ENCODE results near the gene RNF5. TPM values are rescaled to one million over a fixed set of nuclear protein-coding genes. Genes with fewer than 3 reads are reported as not detected.
A peak's percentile ranks its signal among the peaks of the same experiment; 100 is the strongest.

The RNF5 gene
- total RNA-seq, 1 donor from 2014 or later, result 60.4 TPM

- Mint-ChIP-seq H3K4me3 (no peak overlapping the region), H3K36me3 (ENCODE audit: low read depth) (peaks cover 15% of the 10 kb centered on the region), H3K27ac (no peak overlapping the region), H3K4me1 (ENCODE audit: low read depth) (peaks cover 29% of the 10 kb centered on the region), H3K27me3 (ENCODE audit: insufficient read depth) (peaks cover 18% of the 10 kb centered on the region), H3K9me3 (no peaks in the 10 kb centered on the region)
- no peak for DNase-seq (ENCODE audit: low spot score)
- intact Hi-C loops (cut with micrococcal nuclease), result no loop called here
Measured at GRCh38 chr6:32156891-32157290, 21.3 kb upstream of the RNF5 start.

- Mint-ChIP-seq H3K27me3 (ENCODE audit: insufficient read depth) (peaks cover 7% of the 10 kb centered on the region), H3K27ac (no peak overlapping the region), H3K36me3 (ENCODE audit: low read depth) (peaks cover 15% of the 10 kb centered on the region), H3K9me3 (no peaks in the 10 kb centered on the region), H3K4me3 (no peak overlapping the region), H3K4me1 (ENCODE audit: low read depth) (peaks cover 22% of the 10 kb centered on the region)
- intact Hi-C loops (cut with micrococcal nuclease), result no loop called here
- DNase-seq (ENCODE audit: low spot score), result no peak
Measured at GRCh38 chr6:32158052-32158451, 20.2 kb upstream of the RNF5 start.

GRCh38 chr6:32163559-32164258 is 14.5 kb upstream of the RNF5 start:
- no peaks in the 10 kb centered on the region for H3K27me3 Mint-ChIP-seq (ENCODE audit: insufficient read depth)
- H3K36me3 Mint-ChIP-seq (ENCODE audit: low read depth), result peaks cover 4% of the 10 kb centered on the region
- intact Hi-C loops (cut with micrococcal nuclease), result no loop called here
- no peaks in the 10 kb centered on the region for H3K9me3 Mint-ChIP-seq
- H3K27ac Mint-ChIP-seq, result no peak overlapping the region
- no peaks in the 10 kb centered on the region for H3K4me1 Mint-ChIP-seq (ENCODE audit: low read depth)
- no peak overlapping the region for H3K4me3 Mint-ChIP-seq
- no peak for DNase-seq (ENCODE audit: low spot score)

- no peak within 1 kb of the TSS for H3K4me3 Mint-ChIP-seq
- H3K27ac Mint-ChIP-seq, result peak within 1 kb of the TSS; percentile 10
- no peaks in the 10 kb centered on the region for H3K4me1 Mint-ChIP-seq (ENCODE audit: low read depth)
- no peak for DNase-seq (ENCODE audit: low spot score)
- no peaks in the 10 kb centered on the region for H3K27me3 Mint-ChIP-seq (ENCODE audit: insufficient read depth)
- H3K9me3 Mint-ChIP-seq, result no peaks in the 10 kb centered on the region
- H3K36me3 Mint-ChIP-seq (ENCODE audit: low read depth), result peaks cover 7% of the 10 kb centered on the region
- intact Hi-C loops (cut with micrococcal nuclease), result no loop called here
Measured at GRCh38 chr6:32164295-32164694, 13.9 kb upstream of the RNF5 start, which contains the start of gene EGFL8. TSS of gene EGFL8 (plus strand) at chr6:32164595. CDS start at chr6:32166166, 1,571 bp downstream.

GRCh38 chr6:32166411-32167061 is 11.7 kb upstream of the RNF5 start:
- intact Hi-C loops (cut with micrococcal nuclease), result no loop called here
- Mint-ChIP-seq H3K9me3 (no peaks in the 10 kb centered on the region), H3K4me3 (no peak overlapping the region), H3K4me1 (ENCODE audit: low read depth) (no peaks in the 10 kb centered on the region), H3K36me3 (ENCODE audit: low read depth) (peaks cover 17% of the 10 kb centered on the region), H3K27me3 (ENCODE audit: insufficient read depth) (no peaks in the 10 kb centered on the region), H3K27ac (no peak overlapping the region)
- no peak for DNase-seq (ENCODE audit: low spot score)

GRCh38 chr6:32167154-32167760 is 10.9 kb upstream of the RNF5 start:
- Mint-ChIP-seq H3K36me3 (ENCODE audit: low read depth) (peaks cover 17% of the 10 kb centered on the region), H3K27me3 (ENCODE audit: insufficient read depth) (no peaks in the 10 kb centered on the region), H3K9me3 (no peaks in the 10 kb centered on the region), H3K4me3 (no peak overlapping the region), H3K4me1 (ENCODE audit: low read depth) (no peaks in the 10 kb centered on the region), H3K27ac (no peak overlapping the region)
- intact Hi-C loops (cut with micrococcal nuclease), result no loop called here
- no peak for DNase-seq (ENCODE audit: low spot score)

- H3K4me3 Mint-ChIP-seq, result no peak overlapping the region
- intact Hi-C loops (cut with micrococcal nuclease), result no loop called here
- no peak for DNase-seq (ENCODE audit: low spot score)
- peaks cover 17% of the 10 kb centered on the region for H3K36me3 Mint-ChIP-seq (ENCODE audit: low read depth)
- H3K4me1 Mint-ChIP-seq (ENCODE audit: low read depth), result peaks cover 5% of the 10 kb centered on the region
- no peak overlapping the region for H3K27ac Mint-ChIP-seq
- no peaks in the 10 kb centered on the region for H3K27me3 Mint-ChIP-seq (ENCODE audit: insufficient read depth)
- H3K9me3 Mint-ChIP-seq, result no peaks in the 10 kb centered on the region
Measured at GRCh38 chr6:32167761-32168262, 10.4 kb upstream of the RNF5 start.

- H3K9me3 Mint-ChIP-seq, result no peaks in the 10 kb centered on the region
- H3K4me1 Mint-ChIP-seq (ENCODE audit: low read depth), result peaks cover 10% of the 10 kb centered on the region
- intact Hi-C loops (cut with micrococcal nuclease), result no loop called here
- H3K27ac Mint-ChIP-seq, result no peak overlapping the region
- H3K36me3 Mint-ChIP-seq (ENCODE audit: low read depth), result peaks cover 17% of the 10 kb centered on the region
- no peaks in the 10 kb centered on the region for H3K27me3 Mint-ChIP-seq (ENCODE audit: insufficient read depth)
- H3K4me3 Mint-ChIP-seq, result no peak overlapping the region
- no peak for DNase-seq (ENCODE audit: low spot score)
Measured at GRCh38 chr6:32168350-32168749, 9.9 kb upstream of the RNF5 start.

GRCh38 chr6:32168807-32169591 is 9.2 kb upstream of the RNF5 start:
- H3K36me3 Mint-ChIP-seq (ENCODE audit: low read depth), result peaks cover 17% of the 10 kb centered on the region
- H3K4me1 Mint-ChIP-seq (ENCODE audit: low read depth), result peaks cover 17% of the 10 kb centered on the region
- H3K27ac Mint-ChIP-seq, result no peak overlapping the region
- H3K9me3 Mint-ChIP-seq, result no peaks in the 10 kb centered on the region
- intact Hi-C loops (cut with micrococcal nuclease), result no loop called here
- DNase-seq (ENCODE audit: low spot score), result no peak
- no peak overlapping the region for H3K4me3 Mint-ChIP-seq
- no peaks in the 10 kb centered on the region for H3K27me3 Mint-ChIP-seq (ENCODE audit: insufficient read depth)

GRCh38 chr6:32170294-32170693 is 7.9 kb upstream of the RNF5 start:
- Mint-ChIP-seq H3K4me3 (no peak overlapping the region), H3K27ac (no peak overlapping the region), H3K9me3 (no peaks in the 10 kb centered on the region), H3K4me1 (ENCODE audit: low read depth) (peaks cover 21% of the 10 kb centered on the region), H3K36me3 (ENCODE audit: low read depth) (peaks cover 17% of the 10 kb centered on the region), H3K27me3 (ENCODE audit: insufficient read depth) (no peaks in the 10 kb centered on the region)
- DNase-seq (ENCODE audit: low spot score), result no peak
- intact Hi-C loops (cut with micrococcal nuclease), result loop anchor here (10.0 kb wide), 1 partner anchor 1245 kb away; the partner anchor contains the start of genes CUTA and PHF1

GRCh38 chr6:32171234-32171633 is 7.0 kb upstream of the RNF5 start:
- intact Hi-C loops (cut with micrococcal nuclease), result loop anchor here (10.0 kb wide), 1 partner anchor 1244 kb away; the partner anchor contains the start of genes CUTA and PHF1
- H3K9me3 Mint-ChIP-seq, result no peaks in the 10 kb centered on the region
- no peaks in the 10 kb centered on the region for H3K27me3 Mint-ChIP-seq (ENCODE audit: insufficient read depth)
- no peak for DNase-seq (ENCODE audit: low spot score)
- H3K4me3 Mint-ChIP-seq, result no peak overlapping the region
- peaks cover 17% of the 10 kb centered on the region for H3K36me3 Mint-ChIP-seq (ENCODE audit: low read depth)
- no peak overlapping the region for H3K27ac Mint-ChIP-seq
- peaks cover 25% of the 10 kb centered on the region for H3K4me1 Mint-ChIP-seq (ENCODE audit: low read depth)

GRCh38 chr6:32173051-32173727 is 5.0 kb upstream of the RNF5 start:
- Mint-ChIP-seq H3K4me3 (peak overlapping the region; percentile 2), H3K27ac (peak overlapping the region; percentile 25), H3K36me3 (ENCODE audit: low read depth) (peaks cover 14% of the 10 kb centered on the region), H3K4me1 (ENCODE audit: low read depth) (peaks cover 40% of the 10 kb centered on the region), H3K27me3 (ENCODE audit: insufficient read depth) (no peaks in the 10 kb centered on the region), H3K9me3 (no peaks in the 10 kb centered on the region)
- intact Hi-C loops (cut with micrococcal nuclease), result loop anchor here (10.0 kb wide), 1 partner anchor 1242 kb away; the partner anchor contains the start of genes CUTA and PHF1
- no peak for DNase-seq (ENCODE audit: low spot score)

Measured in activated T-helper 1 cell treated with anti-CD3 and anti-CD28 coated beads, Interleukin-12 subunit alpha, Interleukin-12 subunit beta, Interleukin-2, Interleukin-4 antibody, amounts not matched to agents 30 ng/mL and 10 ng/mL and 1 ng/mL, durations not matched to agents 14 hours and 24 hours and 36 hours (primary cell).